HepG2 (cell line): ENCODE results near the gene ROMO1. TPM values are rescaled to one million over a fixed set of nuclear protein-coding genes. Genes with fewer than 3 reads are reported as not detected.

Experiments
- GLI4 ChIP-seq: sonication (generic); formaldehyde crosslinking; IDR thresholded peaks from 2 replicates; pipeline ENCODE4 v1.5.1; 2020; ENCODE audit warnings: missing genetic modification reagents, mild to moderate bottlenecking, moderate library complexity, borderline replicate concordance
- HMG20A ChIP-seq: IDR thresholded peaks from 2 replicates; pipeline ENCODE4 v1.6.1; 2016; ENCODE audit warnings: borderline replicate concordance
- JUND ChIP-seq: sonication (generic); formaldehyde crosslinking; IDR thresholded peaks from 2 replicates; pipeline ENCODE4 v1.8.0; 2022; ENCODE audit warnings: mild to moderate bottlenecking, missing genetic modification reagents
- KDM5A ChIP-seq: fragments of 200-600 bp; sonication (generic); IDR thresholded peaks from 2 replicates; pipeline ENCODE4 v1.7.0; 2018; ENCODE audit warnings: antibody characterized with exemption, mild to moderate bottlenecking, low read length, borderline replicate concordance
- LCORL ChIP-seq, 2 experiments: fragments of 450-650 bp in 1 of 2; sonication (generic) in 1 of 2; formaldehyde crosslinking in 1 of 2; IDR thresholded peaks; 2 replicates each; pipeline versions ENCODE4 v1.5.0 to v1.6.1; 2017 to 2020; ENCODE audit warnings: antibody characterized with exemption in 1 of 2, missing genetic modification reagents in 1 of 2
- PLRG1 ChIP-seq: fragments of 450-650 bp; conservative IDR thresholded peaks from 2 replicates; pipeline ENCODE4 v1.6.1; 2016
- ZBTB21 ChIP-seq: sonication (generic); formaldehyde crosslinking; IDR thresholded peaks from 2 replicates; pipeline ENCODE4 v1.4.0; 2020; ENCODE audit warnings: missing genetic modification reagents
- ZBTB3 ChIP-seq: sonication (generic); formaldehyde crosslinking; IDR thresholded peaks from 2 replicates; pipeline ENCODE4 v1.4.0; 2020; ENCODE audit warnings: low read depth, mild to moderate bottlenecking, moderate library complexity, missing genetic modification reagents, borderline replicate concordance
- ZFP1 ChIP-seq: IDR thresholded peaks from 2 replicates; pipeline ENCODE4 v1.6.1; 2016
- ZNF296 ChIP-seq: sonication (generic); formaldehyde crosslinking; conservative IDR thresholded peaks from 2 replicates; pipeline ENCODE4 v1.5.0; 2020; ENCODE audit warnings: mild to moderate bottlenecking, missing genetic modification reagents
- ZNF354B ChIP-seq: sonication (generic); formaldehyde crosslinking; IDR thresholded peaks from 2 replicates; pipeline ENCODE4 v1.8.0; 2022; ENCODE audit warnings: mild to moderate bottlenecking, missing genetic modification reagents
- ZNF432 ChIP-seq: sonication (generic); formaldehyde crosslinking; IDR thresholded peaks from 2 replicates; pipeline ENCODE4 v1.5.0; 2020; ENCODE audit warnings: missing genetic modification reagents, mild to moderate bottlenecking, borderline replicate concordance
- ZNF713 ChIP-seq: sonication (generic); formaldehyde crosslinking; IDR thresholded peaks from 2 replicates; pipeline ENCODE4 v1.4.0; 2020; ENCODE audit warnings: mild to moderate bottlenecking, missing genetic modification reagents
- polyA plus RNA-seq, 8 experiments: library from polyadenylated mRNA; depleted of rRNA in 3 of 8; stranded (reverse) in 7 of 8; unstranded in 1 of 8; fragments of >200 nt; fragmentation: Illumina TruSeq in 4 of 8; extraction: Trizol in 4 of 8; gene quantifications; 2 replicates each; pipeline versions ENCODE4 v1.2.1 to v1.2.3, GENCODE V29; 2011 to 2016; ENCODE audit warnings: low read depth in 4 of 8, missing spikeins in 1 of 8, mixed read lengths in 1 of 8; ENCODE audit not compliant: insufficient read depth in 1 of 8
- total RNA-seq, 5 experiments: library from RNA; depleted of rRNA; stranded (reverse); fragments of >200 nt; fragmentation: Illumina TruSeq; extraction: Trizol; gene quantifications; 2 replicates each; pipeline ENCODE4 v1.2.3, GENCODE V29; 2016; ENCODE audit warnings: low read depth in 1 of 5
- TF ChIP-seq, protein P1 (sequence below): sonication (generic); formaldehyde crosslinking; IDR thresholded peaks from 2 replicates; pipeline ENCODE4 v1.8.1; 2022; ENCODE audit warnings: low read depth, mild to moderate bottlenecking, missing genetic modification reagents
- TF ChIP-seq, protein P2 (sequence below): sonication (generic); formaldehyde crosslinking; IDR thresholded peaks from 2 replicates; pipeline ENCODE4 v1.5.0; 2020; ENCODE audit warnings: mild to moderate bottlenecking, missing genetic modification reagents, moderate library complexity
- TF ChIP-seq, protein P3 (sequence below): sonication (generic); formaldehyde crosslinking; IDR thresholded peaks from 2 replicates; pipeline ENCODE4 v1.4.0; 2020; ENCODE audit warnings: missing genetic modification reagents
- TF ChIP-seq, protein P4 (sequence below): sonication (generic); formaldehyde crosslinking; conservative IDR thresholded peaks from 2 replicates; pipeline ENCODE4 v1.4.0; 2020; ENCODE audit warnings: missing genetic modification reagents
- TF ChIP-seq, protein P5 (sequence below): IDR thresholded peaks from 2 replicates; pipeline ENCODE4 v1.6.1; 2018; ENCODE audit warnings: missing genetic modification reagents
- TF ChIP-seq, protein P6 (sequence below): sonication (generic); formaldehyde crosslinking; IDR thresholded peaks from 2 replicates; pipeline ENCODE4 v1.4.0; 2020; ENCODE audit warnings: missing genetic modification reagents

Gene ROMO1
- total and polyA plus RNA-seq, 2 of the 13 experiments (the other 11 are each of a cell fraction or from before 2014, with no cell fraction given), result 636 to 755 TPM

DNA sequence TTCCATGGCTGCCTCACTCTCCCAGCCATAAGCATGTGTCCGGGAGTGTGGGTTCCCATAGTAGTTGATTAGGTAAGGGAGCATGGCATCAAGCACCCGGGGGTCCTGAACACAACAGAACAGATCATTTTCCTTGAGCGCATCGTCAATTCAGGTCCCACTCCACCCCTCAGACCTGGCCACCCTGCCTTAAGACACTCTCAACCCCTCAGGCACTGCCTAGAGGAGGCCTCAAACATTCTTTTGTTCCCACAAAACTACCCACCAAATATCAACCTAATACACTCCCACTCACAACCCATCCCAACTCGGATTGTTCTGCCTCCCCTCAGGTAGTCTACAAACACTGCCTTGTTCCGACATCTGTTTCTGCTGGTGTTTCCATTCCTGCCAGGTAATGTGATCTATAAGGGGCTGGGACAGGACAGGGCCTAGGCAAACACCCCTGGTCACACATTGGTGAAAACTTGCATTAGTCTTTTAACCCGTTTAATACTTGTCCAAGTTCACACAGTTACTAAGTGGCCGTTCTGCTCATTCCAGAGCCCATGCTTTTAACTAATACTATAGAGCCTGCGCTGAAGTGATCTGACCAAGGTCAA lies 1.4 kb upstream of the ROMO1 start (continued):
- TF ChIP-seq, protein P1, sequence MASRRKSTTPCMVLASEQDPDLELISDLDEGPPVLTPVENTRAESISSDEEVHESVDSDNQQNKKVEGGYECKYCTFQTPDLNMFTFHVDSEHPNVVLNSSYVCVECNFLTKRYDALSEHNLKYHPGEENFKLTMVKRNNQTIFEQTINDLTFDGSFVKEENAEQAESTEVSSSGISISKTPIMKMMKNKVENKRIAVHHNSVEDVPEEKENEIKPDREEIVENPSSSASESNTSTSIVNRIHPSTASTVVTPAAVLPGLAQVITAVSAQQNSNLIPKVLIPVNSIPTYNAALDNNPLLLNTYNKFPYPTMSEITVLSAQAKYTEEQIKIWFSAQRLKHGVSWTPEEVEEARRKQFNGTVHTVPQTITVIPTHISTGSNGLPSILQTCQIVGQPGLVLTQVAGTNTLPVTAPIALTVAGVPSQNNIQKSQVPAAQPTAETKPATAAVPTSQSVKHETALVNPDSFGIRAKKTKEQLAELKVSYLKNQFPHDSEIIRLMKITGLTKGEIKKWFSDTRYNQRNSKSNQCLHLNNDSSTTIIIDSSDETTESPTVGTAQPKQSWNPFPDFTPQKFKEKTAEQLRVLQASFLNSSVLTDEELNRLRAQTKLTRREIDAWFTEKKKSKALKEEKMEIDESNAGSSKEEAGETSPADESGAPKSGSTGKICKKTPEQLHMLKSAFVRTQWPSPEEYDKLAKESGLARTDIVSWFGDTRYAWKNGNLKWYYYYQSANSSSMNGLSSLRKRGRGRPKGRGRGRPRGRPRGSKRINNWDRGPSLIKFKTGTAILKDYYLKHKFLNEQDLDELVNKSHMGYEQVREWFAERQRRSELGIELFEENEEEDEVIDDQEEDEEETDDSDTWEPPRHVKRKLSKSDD, result no peak
- TF ChIP-seq ZNF354B (CRISPR knock-in tag) (no peak), LCORL (IDR thresholded peaks at IDR 0.05) (no peak), LCORL (CRISPR knock-in tag; IDR thresholded peaks at IDR 0.05) (peak; percentile 63; the same call in 1 of the 2 replicates), KDM5A (no peak), GLI4 (CRISPR knock-in tag) (0 out of 2 replicates have a peak, but pooled peaks have one; percentile 48), PLRG1 (no peak), ZFP1 (CRISPR knock-in tag) (no peak), ZNF432 (no peak; the same call in 1 of the 2 replicates), HMG20A (CRISPR knock-in tag) (no peak), ZNF713 (CRISPR knock-in tag) (no peak), ZBTB3 (no peak), JUND (CRISPR knock-in tag) (no peak), ZBTB21 (0 out of 2 replicates have a peak, but pooled peaks have one; percentile 45), ZNF296 (CRISPR knock-in tag) (peak; percentile 85; the same call in 1 of the 2 replicates)
- TF ChIP-seq, protein P2, sequence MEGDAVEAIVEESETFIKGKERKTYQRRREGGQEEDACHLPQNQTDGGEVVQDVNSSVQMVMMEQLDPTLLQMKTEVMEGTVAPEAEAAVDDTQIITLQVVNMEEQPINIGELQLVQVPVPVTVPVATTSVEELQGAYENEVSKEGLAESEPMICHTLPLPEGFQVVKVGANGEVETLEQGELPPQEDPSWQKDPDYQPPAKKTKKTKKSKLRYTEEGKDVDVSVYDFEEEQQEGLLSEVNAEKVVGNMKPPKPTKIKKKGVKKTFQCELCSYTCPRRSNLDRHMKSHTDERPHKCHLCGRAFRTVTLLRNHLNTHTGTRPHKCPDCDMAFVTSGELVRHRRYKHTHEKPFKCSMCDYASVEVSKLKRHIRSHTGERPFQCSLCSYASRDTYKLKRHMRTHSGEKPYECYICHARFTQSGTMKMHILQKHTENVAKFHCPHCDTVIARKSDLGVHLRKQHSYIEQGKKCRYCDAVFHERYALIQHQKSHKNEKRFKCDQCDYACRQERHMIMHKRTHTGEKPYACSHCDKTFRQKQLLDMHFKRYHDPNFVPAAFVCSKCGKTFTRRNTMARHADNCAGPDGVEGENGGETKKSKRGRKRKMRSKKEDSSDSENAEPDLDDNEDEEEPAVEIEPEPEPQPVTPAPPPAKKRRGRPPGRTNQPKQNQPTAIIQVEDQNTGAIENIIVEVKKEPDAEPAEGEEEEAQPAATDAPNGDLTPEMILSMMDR, result 0 out of 2 replicates have a peak, but pooled peaks have one; percentile 12
- TF ChIP-seq, protein P3, sequence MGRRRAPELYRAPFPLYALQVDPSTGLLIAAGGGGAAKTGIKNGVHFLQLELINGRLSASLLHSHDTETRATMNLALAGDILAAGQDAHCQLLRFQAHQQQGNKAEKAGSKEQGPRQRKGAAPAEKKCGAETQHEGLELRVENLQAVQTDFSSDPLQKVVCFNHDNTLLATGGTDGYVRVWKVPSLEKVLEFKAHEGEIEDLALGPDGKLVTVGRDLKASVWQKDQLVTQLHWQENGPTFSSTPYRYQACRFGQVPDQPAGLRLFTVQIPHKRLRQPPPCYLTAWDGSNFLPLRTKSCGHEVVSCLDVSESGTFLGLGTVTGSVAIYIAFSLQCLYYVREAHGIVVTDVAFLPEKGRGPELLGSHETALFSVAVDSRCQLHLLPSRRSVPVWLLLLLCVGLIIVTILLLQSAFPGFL (CRISPR knock-in tag), result no peak
- TF ChIP-seq, protein P4, sequence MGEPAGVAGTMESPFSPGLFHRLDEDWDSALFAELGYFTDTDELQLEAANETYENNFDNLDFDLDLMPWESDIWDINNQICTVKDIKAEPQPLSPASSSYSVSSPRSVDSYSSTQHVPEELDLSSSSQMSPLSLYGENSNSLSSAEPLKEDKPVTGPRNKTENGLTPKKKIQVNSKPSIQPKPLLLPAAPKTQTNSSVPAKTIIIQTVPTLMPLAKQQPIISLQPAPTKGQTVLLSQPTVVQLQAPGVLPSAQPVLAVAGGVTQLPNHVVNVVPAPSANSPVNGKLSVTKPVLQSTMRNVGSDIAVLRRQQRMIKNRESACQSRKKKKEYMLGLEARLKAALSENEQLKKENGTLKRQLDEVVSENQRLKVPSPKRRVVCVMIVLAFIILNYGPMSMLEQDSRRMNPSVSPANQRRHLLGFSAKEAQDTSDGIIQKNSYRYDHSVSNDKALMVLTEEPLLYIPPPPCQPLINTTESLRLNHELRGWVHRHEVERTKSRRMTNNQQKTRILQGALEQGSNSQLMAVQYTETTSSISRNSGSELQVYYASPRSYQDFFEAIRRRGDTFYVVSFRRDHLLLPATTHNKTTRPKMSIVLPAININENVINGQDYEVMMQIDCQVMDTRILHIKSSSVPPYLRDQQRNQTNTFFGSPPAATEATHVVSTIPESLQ (CRISPR knock-in tag), result no peak
- TF ChIP-seq, protein P5, sequence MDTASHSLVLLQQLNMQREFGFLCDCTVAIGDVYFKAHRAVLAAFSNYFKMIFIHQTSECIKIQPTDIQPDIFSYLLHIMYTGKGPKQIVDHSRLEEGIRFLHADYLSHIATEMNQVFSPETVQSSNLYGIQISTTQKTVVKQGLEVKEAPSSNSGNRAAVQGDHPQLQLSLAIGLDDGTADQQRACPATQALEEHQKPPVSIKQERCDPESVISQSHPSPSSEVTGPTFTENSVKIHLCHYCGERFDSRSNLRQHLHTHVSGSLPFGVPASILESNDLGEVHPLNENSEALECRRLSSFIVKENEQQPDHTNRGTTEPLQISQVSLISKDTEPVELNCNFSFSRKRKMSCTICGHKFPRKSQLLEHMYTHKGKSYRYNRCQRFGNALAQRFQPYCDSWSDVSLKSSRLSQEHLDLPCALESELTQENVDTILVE (CRISPR knock-in tag), result no peak; the same call in 1 of the 2 replicates
- TF ChIP-seq, protein P6, sequence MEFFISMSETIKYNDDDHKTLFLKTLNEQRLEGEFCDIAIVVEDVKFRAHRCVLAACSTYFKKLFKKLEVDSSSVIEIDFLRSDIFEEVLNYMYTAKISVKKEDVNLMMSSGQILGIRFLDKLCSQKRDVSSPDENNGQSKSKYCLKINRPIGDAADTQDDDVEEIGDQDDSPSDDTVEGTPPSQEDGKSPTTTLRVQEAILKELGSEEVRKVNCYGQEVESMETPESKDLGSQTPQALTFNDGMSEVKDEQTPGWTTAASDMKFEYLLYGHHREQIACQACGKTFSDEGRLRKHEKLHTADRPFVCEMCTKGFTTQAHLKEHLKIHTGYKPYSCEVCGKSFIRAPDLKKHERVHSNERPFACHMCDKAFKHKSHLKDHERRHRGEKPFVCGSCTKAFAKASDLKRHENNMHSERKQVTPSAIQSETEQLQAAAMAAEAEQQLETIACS (CRISPR knock-in tag), result no peak
